ENCODE measurements around the gene EIF3M. TPM values are rescaled to one million over a fixed set of nuclear protein-coding genes. Genes with fewer than 3 reads are reported as not detected.

Gene EIF3M
- total and polyA plus RNA-seq, 7 donors: 135 to 435 (median 197) TPM

- intact Hi-C loops (cut with DNase I): no loop called here
- no peaks in the 10 kb centered on the region for H3K9me3 ChIP-seq
- no peak for TF ChIP-seq CTCF (IDR thresholded peaks at IDR 0.05)
- no peaks in the 10 kb centered on the region for H3K27me3 ChIP-seq (ENCODE audit: insufficient read depth in 3 of 3, low read length in 2 of 3)
- no peaks in the 10 kb centered on the region for H3K36me3 ChIP-seq (ENCODE audit: insufficient read depth in 1 of 2, low read depth in 1 of 2)
- ATAC-seq: no peak
- no peak overlapping the region for H3K27ac ChIP-seq
- no peak overlapping the region for H3K4me3 ChIP-seq
- DNase-seq: no peak
- WGBS, 3 donors: 14 to 27% (median 24%) methylated on average over 4 of the region's 4 CpGs
- no peaks in the 10 kb centered on the region for H3K4me1 ChIP-seq
Observed at GRCh38 chr11:32555091-32555490, 28.5 kb upstream of the EIF3M start.

GRCh38 chr11:32555895-32556294, 27.7 kb upstream of the EIF3M start:
- ATAC-seq (no peak), DNase-seq (no peak)
- H3K9me3 ChIP-seq: no peaks in the 10 kb centered on the region
- H3K36me3 ChIP-seq (ENCODE audit: insufficient read depth in 1 of 2, low read depth in 1 of 2): no peaks in the 10 kb centered on the region
- H3K27me3 ChIP-seq (ENCODE audit: insufficient read depth in 3 of 3, low read length in 2 of 3): no peaks in the 10 kb centered on the region
- TF ChIP-seq CTCF (IDR thresholded peaks at IDR 0.05): no peak
- WGBS, 3 donors: 65 to 80% (median 67%) methylated on average over 7 of the region's 7 CpGs
- intact Hi-C loops (cut with DNase I): no loop called here
- no peak overlapping the region for H3K4me3 ChIP-seq
- no peak overlapping the region for H3K27ac ChIP-seq
- no peaks in the 10 kb centered on the region for H3K4me1 ChIP-seq

GRCh38 chr11:32561835-32562234, 21.8 kb upstream of the EIF3M start:
- intact Hi-C loops (cut with DNase I): no loop called here
- no peaks in the 10 kb centered on the region for H3K27me3 ChIP-seq (ENCODE audit: insufficient read depth in 3 of 3, low read length in 2 of 3)

GRCh38 chr11:32562839-32563599, 20.6 kb upstream of the EIF3M start:
- DNase-seq (no peak), ATAC-seq (no peak)
- Histone ChIP-seq H3K27ac (no peak overlapping the region), H3K9me3 (no peaks in the 10 kb centered on the region), H3K4me3 (no peak overlapping the region), H3K36me3 (ENCODE audit: insufficient read depth in 1 of 2, low read depth in 1 of 2) (no peaks in the 10 kb centered on the region), H3K27me3 (ENCODE audit: insufficient read depth in 3 of 3, low read length in 2 of 3) (no peaks in the 10 kb centered on the region), H3K4me1 (no peaks in the 10 kb centered on the region)
- 54 to 62% (median 60%) methylated on average over 10 of the region's 10 CpGs for WGBS, 3 donors
- intact Hi-C loops (cut with DNase I): no loop called here
- TF ChIP-seq CTCF (IDR thresholded peaks at IDR 0.05): no peak

More at GRCh38 chr11:32561835-32562234, 21.8 kb upstream of the EIF3M start:
- no peak overlapping the region for H3K4me3 ChIP-seq
- H3K9me3 ChIP-seq: no peaks in the 10 kb centered on the region
- ATAC-seq: no peak
- no peak overlapping the region for H3K27ac ChIP-seq
- 85 to 89% (median 88%) methylated on average over 11 of the region's 11 CpGs for WGBS, 3 donors
- no peaks in the 10 kb centered on the region for H3K4me1 ChIP-seq
- no peaks in the 10 kb centered on the region for H3K36me3 ChIP-seq (ENCODE audit: insufficient read depth in 1 of 2, low read depth in 1 of 2)
- TF ChIP-seq CTCF (IDR thresholded peaks at IDR 0.05): no peak
- no peak for DNase-seq

- ATAC-seq: no peak
Observed at GRCh38 chr11:32563600-32563959, 20.1 kb upstream of the EIF3M start.

More at GRCh38 chr11:32563600-32563959, 20.1 kb upstream of the EIF3M start:
- no peak for DNase-seq
- no peak overlapping the region for H3K27ac ChIP-seq
- no peaks in the 10 kb centered on the region for H3K4me1 ChIP-seq
- no peaks in the 10 kb centered on the region for H3K36me3 ChIP-seq (ENCODE audit: insufficient read depth in 1 of 2, low read depth in 1 of 2)
- H3K9me3 ChIP-seq: no peaks in the 10 kb centered on the region
- H3K27me3 ChIP-seq (ENCODE audit: insufficient read depth in 3 of 3, low read length in 2 of 3): no peaks in the 10 kb centered on the region
- intact Hi-C loops (cut with DNase I): no loop called here
- no peak overlapping the region for H3K4me3 ChIP-seq
- TF ChIP-seq CTCF (IDR thresholded peaks at IDR 0.05): no peak
- 69 to 74% (median 72%) methylated on average over 3 of the region's 3 CpGs for WGBS, 3 donors
